Measurements from ENCODE around the gene CCDC90B. TPM values are rescaled to one million over a fixed set of nuclear protein-coding genes. Genes with fewer than 3 reads are reported as not detected.

Gene CCDC90B
- total and polyA plus RNA-seq, 2 donors (not counting 3 experiments of a cell fraction or from before 2014, with no cell fraction given): 24.3 to 45.8 TPM

DNA sequence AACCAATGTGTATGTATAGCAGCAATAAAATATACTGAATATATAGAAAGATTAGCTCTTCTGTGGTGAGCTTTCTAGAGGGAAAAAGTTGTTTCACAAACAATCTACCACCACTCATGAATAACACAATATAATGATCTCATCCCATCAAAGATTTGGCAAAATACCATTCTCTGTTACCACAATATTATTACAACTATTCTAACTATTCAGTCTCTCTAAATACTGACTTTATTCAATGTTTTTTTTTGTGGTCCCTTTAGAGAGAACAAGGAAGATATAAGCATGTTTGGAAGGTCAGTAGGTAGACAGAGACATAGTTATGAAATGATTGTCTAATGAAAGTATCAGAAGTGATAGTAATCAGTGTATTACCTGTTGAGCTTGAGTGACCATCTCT is 7.8 kb downstream of the CCDC90B start:
- TF ChIP-seq POLR2A (IDR thresholded peaks at IDR 0.05; ENCODE audit: low read depth, low read length) (no peak), FOS (IDR thresholded peaks at IDR 0.05; ENCODE audit: borderline replicate concordance, insufficient read depth, low read length) (no peak)
- TF ChIP-seq, protein P1, sequence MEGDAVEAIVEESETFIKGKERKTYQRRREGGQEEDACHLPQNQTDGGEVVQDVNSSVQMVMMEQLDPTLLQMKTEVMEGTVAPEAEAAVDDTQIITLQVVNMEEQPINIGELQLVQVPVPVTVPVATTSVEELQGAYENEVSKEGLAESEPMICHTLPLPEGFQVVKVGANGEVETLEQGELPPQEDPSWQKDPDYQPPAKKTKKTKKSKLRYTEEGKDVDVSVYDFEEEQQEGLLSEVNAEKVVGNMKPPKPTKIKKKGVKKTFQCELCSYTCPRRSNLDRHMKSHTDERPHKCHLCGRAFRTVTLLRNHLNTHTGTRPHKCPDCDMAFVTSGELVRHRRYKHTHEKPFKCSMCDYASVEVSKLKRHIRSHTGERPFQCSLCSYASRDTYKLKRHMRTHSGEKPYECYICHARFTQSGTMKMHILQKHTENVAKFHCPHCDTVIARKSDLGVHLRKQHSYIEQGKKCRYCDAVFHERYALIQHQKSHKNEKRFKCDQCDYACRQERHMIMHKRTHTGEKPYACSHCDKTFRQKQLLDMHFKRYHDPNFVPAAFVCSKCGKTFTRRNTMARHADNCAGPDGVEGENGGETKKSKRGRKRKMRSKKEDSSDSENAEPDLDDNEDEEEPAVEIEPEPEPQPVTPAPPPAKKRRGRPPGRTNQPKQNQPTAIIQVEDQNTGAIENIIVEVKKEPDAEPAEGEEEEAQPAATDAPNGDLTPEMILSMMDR (IDR thresholded peaks at IDR 0.05; ENCODE audit: extremely low read depth in 1 of 2, insufficient read depth in 1 of 2, low read depth in 1 of 2, low read length in 2 of 2): no peak
- TF ChIP-seq, protein P2, sequence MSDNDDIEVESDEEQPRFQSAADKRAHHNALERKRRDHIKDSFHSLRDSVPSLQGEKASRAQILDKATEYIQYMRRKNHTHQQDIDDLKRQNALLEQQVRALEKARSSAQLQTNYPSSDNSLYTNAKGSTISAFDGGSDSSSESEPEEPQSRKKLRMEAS (IDR thresholded peaks at IDR 0.05; ENCODE audit: insufficient read depth, insufficient read length): no peak
- POLR2A ChIA-PET: interaction anchor here (0.7 kb wide), 1 partner anchor 78 kb away, joined by 3 read pairs; no protein-coding TSS in a partner anchor
- Histone ChIP-seq H3K27ac (ENCODE audit: insufficient read depth, low read depth, low read length) (no peak overlapping the region), H3K4me1 (ENCODE audit: control insufficient read depth, extremely low read depth, insufficient read depth, low read length) (no peaks in the 10 kb centered on the region), H3K4me3 (replicated peaks in 1 of 3; ENCODE audit: insufficient read depth in 1 of 3, low read depth in 1 of 3, low read length in 3 of 3) (no peak overlapping the region), H3K9me3 (replicated peaks; ENCODE audit: control insufficient read depth, insufficient read depth, low read length) (no peaks in the 10 kb centered on the region), H3K9ac (replicated peaks; ENCODE audit: extremely low read depth, insufficient read depth, low read length) (no peak overlapping the region), H3K79me2 (ENCODE audit: control insufficient read depth, insufficient read depth, low read length) (peaks cover 16% of the 10 kb centered on the region), H3K36me3 (ENCODE audit: control insufficient read depth in 2 of 2, extremely low read depth in 1 of 2, insufficient read depth in 2 of 2, low read length in 2 of 2) (peaks cover 0 to 9% of the 10 kb centered on the region in 2 experiments), H2AFZ (ENCODE audit: low read depth, low read length) (no peak overlapping the region), H4K20me1 (replicated peaks; ENCODE audit: control insufficient read depth, extremely low read depth, insufficient read depth, low read length) (no peaks in the 10 kb centered on the region), H3K9me1 (replicated peaks; ENCODE audit: control insufficient read depth, extremely low read depth, insufficient read depth, low read length) (no peaks in the 10 kb centered on the region), H3K4me2 (ENCODE audit: insufficient read depth, low read length) (no peak overlapping the region), H3K27me3 (ENCODE audit: control insufficient read depth in 2 of 2, insufficient read depth in 2 of 2, low read length in 2 of 2) (no peaks in the 10 kb centered on the region)
- FAIRE-seq: no peak
- dilution Hi-C loops (cut with MboI; ENCODE audit: extremely low pct_ligation_motif_present, low sequenced_read_pairs): no loop called here
- DNase-seq (ENCODE audit: low read depth, low spot score): no peak
- no TSS peak for BruUV-seq (replicated peaks)
- intact Hi-C loops (cut with micrococcal nuclease): no loop called here
- CTCF ChIA-PET: no interaction called here

DNA sequence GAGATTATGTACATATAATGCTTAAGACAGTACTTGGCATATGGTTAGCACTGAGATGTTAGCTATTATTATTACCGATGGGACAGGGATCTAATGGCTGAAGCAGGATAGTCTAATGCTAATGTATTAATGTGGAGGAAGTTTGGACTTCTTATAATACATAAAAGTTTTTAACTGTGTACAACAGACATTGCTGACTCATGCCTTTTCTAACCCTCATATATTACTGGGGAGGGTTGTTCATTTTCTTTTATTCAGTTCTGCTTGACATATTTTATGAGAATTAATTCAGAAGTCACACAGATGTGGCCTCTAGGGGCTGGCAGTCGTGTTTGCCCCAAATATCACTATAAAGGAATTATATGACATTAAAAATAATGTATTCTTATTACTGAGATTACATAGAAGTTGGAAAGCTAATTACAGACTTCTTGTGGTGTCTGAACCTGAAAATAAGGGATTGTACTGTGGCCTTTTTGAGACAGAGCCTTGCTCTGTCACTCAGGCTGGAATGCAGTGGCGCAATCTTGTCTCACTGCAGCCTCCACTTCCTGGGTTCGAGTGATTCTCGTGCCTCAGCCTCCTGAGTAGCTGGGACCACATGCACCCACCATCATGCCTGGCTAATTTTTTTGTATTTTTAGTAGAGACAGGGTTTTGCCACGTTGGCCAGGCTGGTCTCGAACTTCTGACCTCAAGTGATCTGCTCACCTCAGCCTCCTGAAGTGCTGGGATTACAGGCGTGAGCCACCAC is 10.1 kb downstream of the CCDC90B start:
- Histone ChIP-seq H3K79me2 (ENCODE audit: control insufficient read depth, insufficient read depth, low read length) (peaks cover 3% of the 10 kb centered on the region), H2AFZ (ENCODE audit: low read depth, low read length) (no peak overlapping the region), H3K4me2 (ENCODE audit: insufficient read depth, low read length) (no peak overlapping the region), H3K9me1 (replicated peaks; ENCODE audit: control insufficient read depth, extremely low read depth, insufficient read depth, low read length) (no peaks in the 10 kb centered on the region), H3K4me3 (replicated peaks in 1 of 3; ENCODE audit: insufficient read depth in 1 of 3, low read depth in 1 of 3, low read length in 3 of 3) (no peak overlapping the region), H4K20me1 (replicated peaks; ENCODE audit: control insufficient read depth, extremely low read depth, insufficient read depth, low read length) (no peaks in the 10 kb centered on the region), H3K27ac (ENCODE audit: insufficient read depth, low read depth, low read length) (no peak overlapping the region), H3K27me3 (ENCODE audit: control insufficient read depth in 2 of 2, insufficient read depth in 2 of 2, low read length in 2 of 2) (no peaks in the 10 kb centered on the region), H3K36me3 (ENCODE audit: control insufficient read depth in 2 of 2, extremely low read depth in 1 of 2, insufficient read depth in 2 of 2, low read length in 2 of 2) (peaks cover 4 to 17% of the 10 kb centered on the region in 2 experiments), H3K9ac (replicated peaks; ENCODE audit: extremely low read depth, insufficient read depth, low read length) (no peak overlapping the region), H3K9me3 (replicated peaks; ENCODE audit: control insufficient read depth, insufficient read depth, low read length) (no peaks in the 10 kb centered on the region), H3K4me1 (ENCODE audit: control insufficient read depth, extremely low read depth, insufficient read depth, low read length) (no peaks in the 10 kb centered on the region)
- CTCF ChIA-PET: interaction anchor here (2.0 to 2.6 kb wide), 2 partner anchors 17 to 26 kb away, joined by 5 to 7 read pairs; no protein-coding TSS in a partner anchor
- DNase-seq (ENCODE audit: low read depth, low spot score): no peak
- TF ChIP-seq JUN (IDR thresholded peaks at IDR 0.05; ENCODE audit: borderline replicate concordance, insufficient read depth, insufficient read length, low read depth): no peak
- TF ChIP-seq POLR2AphosphoS5 (IDR thresholded peaks at IDR 0.05; ENCODE audit: insufficient read depth, low read depth, low read length): no peak
- TF ChIP-seq FOS (IDR thresholded peaks at IDR 0.05; ENCODE audit: borderline replicate concordance, insufficient read depth, low read length): no peak
- TF ChIP-seq POLR2A (IDR thresholded peaks at IDR 0.05; ENCODE audit: low read depth, low read length): no peak
- TF ChIP-seq EZH2 (IDR thresholded peaks at IDR 0.05; ENCODE audit: borderline replicate concordance, low read depth, low read length, severe bottlenecking): no peak
- TF ChIP-seq, protein P1 (IDR thresholded peaks at IDR 0.05; ENCODE audit: extremely low read depth in 1 of 2, insufficient read depth in 1 of 2, low read depth in 1 of 2, low read length in 2 of 2): no peak
- dilution Hi-C loops (cut with MboI; ENCODE audit: extremely low pct_ligation_motif_present, low sequenced_read_pairs) (no loop called here), intact Hi-C loops (cut with micrococcal nuclease) (no loop called here)
- no TSS peak for BruUV-seq (replicated peaks)
- POLR2A ChIA-PET: no interaction called here
- FAIRE-seq: no peak
